ENCODE data around the gene NAE1. TPM values are rescaled to one million over a fixed set of nuclear protein-coding genes. Genes with fewer than 3 reads are reported as not detected.

NAE1 gene
- total RNA-seq, 6 experiments from 2014 or later: 16.4 to 22.7 (median 20.2) TPM

GRCh38 chr16:66832661-66833305 is 2.0 kb upstream of the NAE1 start:
- no peaks in the 10 kb centered on the region for H3K9me3 ChIP-seq
- TF ChIP-seq POLR2A (IDR thresholded peaks at IDR 0.05) (no peak), CTCF (IDR thresholded peaks at IDR 0.05) (no peak)
- WGBS (ENCODE audit: insufficient coverage, low coverage, low lambda C conversion rate, missing lambda C conversion rate): 67% methylated on average over 6 of the region's 7 CpGs
- peaks cover 0 to 9% (median 4%) of the 10 kb centered on the region in 4 donors for H3K4me1 ChIP-seq
- no peak for DNase-seq
- H3K36me3 ChIP-seq: no peaks in the 10 kb centered on the region
- no peaks in the 10 kb centered on the region for H3K27me3 ChIP-seq
- no peak overlapping the region for H3K27ac ChIP-seq
- intact Hi-C loops (cut with DNase I): no loop called here
- no peak for ATAC-seq
- H3K4me3 ChIP-seq: no peak overlapping the region

GRCh38 chr16:66832190-66832589 is 1.4 kb upstream of the NAE1 start:
- 50% methylated on average over 1 of the region's 3 CpGs for WGBS (ENCODE audit: insufficient coverage, low coverage, low lambda C conversion rate, missing lambda C conversion rate)
- no peak for ATAC-seq

DNA sequence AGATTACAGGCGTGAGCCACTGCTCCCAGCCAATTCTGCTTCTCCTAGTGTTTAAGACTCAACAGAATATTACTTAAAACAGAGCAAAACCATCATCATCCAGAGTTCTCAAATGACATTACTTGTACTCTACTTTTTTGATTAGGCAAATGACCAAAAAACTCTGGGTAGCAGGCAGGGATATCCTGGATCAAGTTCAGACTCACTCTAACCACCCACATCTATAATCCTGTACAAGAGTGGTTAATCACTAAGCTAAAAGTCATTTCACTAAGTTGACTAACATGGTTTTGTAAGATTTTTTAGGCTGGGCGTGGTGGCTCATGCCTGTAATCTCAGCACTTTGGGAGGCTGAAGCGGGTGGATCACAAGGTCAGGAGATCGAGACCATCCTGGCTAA is 6.8 kb downstream of the NAE1 start:
- ATAC-seq (peak in 1 of 4 donors; percentile 22), DNase-seq (no peak)
- TF ChIP-seq CTCF (IDR thresholded peaks at IDR 0.05) (no peak), POLR2A (IDR thresholded peaks at IDR 0.05) (no peak)
- H3K27me3 ChIP-seq: no peaks in the 10 kb centered on the region
- peaks cover 0 to 42% (median 21%) of the 10 kb centered on the region in 4 donors for H3K36me3 ChIP-seq
- H3K27ac ChIP-seq: no peak overlapping the region
- H3K4me1 ChIP-seq: no peaks in the 10 kb centered on the region
- WGBS (ENCODE audit: insufficient coverage, low coverage, low lambda C conversion rate, missing lambda C conversion rate): 91% methylated on average over 4 of the region's 4 CpGs
- H3K9me3 ChIP-seq: no peaks in the 10 kb centered on the region
- intact Hi-C loops (cut with DNase I): no loop called here
- no peak overlapping the region for H3K4me3 ChIP-seq

More at GRCh38 chr16:66832190-66832589, 1.4 kb upstream of the NAE1 start:
- no peak for DNase-seq
- no peak overlapping the region for H3K4me3 ChIP-seq
- no peaks in the 10 kb centered on the region for H3K9me3 ChIP-seq
- H3K36me3 ChIP-seq: no peaks in the 10 kb centered on the region
- no peaks in the 10 kb centered on the region for H3K27me3 ChIP-seq
- TF ChIP-seq POLR2A (IDR thresholded peaks at IDR 0.05) (no peak), CTCF (IDR thresholded peaks at IDR 0.05) (no peak)
- H3K27ac ChIP-seq: no peak overlapping the region
- H3K4me1 ChIP-seq: peaks cover 0 to 9% (median 4%) of the 10 kb centered on the region in 4 donors
- intact Hi-C loops (cut with DNase I): no loop called here

- 95% methylated on average over 2 of the region's 2 CpGs for WGBS (ENCODE audit: insufficient coverage, low coverage, low lambda C conversion rate, missing lambda C conversion rate)
- intact Hi-C loops (cut with DNase I): no loop called here
- peaks cover 0 to 66% (median 10%) of the 10 kb centered on the region in 4 donors for H3K36me3 ChIP-seq
- H3K27ac ChIP-seq: no peak overlapping the region
- DNase-seq (no peak), ATAC-seq (no peak)
- H3K4me1 ChIP-seq: no peaks in the 10 kb centered on the region
- TF ChIP-seq POLR2A (IDR thresholded peaks at IDR 0.05) (no peak), CTCF (IDR thresholded peaks at IDR 0.05) (no peak)
- no peaks in the 10 kb centered on the region for H3K27me3 ChIP-seq
- no peak overlapping the region for H3K4me3 ChIP-seq
- H3K9me3 ChIP-seq: no peaks in the 10 kb centered on the region
Observed at GRCh38 chr16:66814734-66815133, 16.0 kb downstream of the NAE1 start.

Measured in right lobe of liver (tissue), 6 donors.